ENCODE data around the gene RNF130. TPM values are rescaled to one million over a fixed set of nuclear protein-coding genes. Genes with fewer than 3 reads are reported as not detected.

RNF130 gene
- total RNA-seq, 1 donor from 2014 or later, result 29.8 TPM

DNA sequence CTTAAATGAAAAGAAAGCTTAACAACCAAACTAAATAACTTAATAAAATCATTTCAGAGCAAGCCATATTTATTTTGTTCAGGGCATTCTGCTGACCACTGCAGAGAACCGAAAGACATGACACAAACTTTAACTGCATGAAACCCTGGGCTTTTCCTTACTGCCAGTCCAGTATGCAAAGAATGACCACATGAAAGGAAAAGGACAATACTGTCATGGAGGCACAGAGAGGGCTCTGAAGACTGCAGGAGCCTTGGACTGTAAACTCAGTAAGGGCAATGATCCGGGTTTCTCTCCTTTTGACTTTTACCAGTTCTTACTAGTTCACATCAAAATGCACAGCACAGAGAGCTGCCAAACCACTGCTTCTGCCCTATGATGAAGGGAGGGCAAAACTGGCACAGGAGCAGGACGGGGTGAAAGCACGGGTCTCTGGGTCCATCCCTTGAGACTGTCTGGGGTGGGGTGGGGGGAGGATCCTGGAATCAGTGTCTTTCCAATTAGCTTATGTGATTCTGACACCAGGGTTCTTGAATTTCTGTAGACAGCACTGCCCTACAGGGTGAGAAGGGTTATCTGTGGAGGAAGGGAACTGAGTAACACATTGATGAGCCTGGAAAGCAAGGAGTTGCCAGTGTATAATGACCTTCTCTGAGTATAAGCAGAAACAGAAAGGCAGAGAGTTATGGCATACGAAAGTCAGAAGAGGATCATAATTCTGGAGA is 44.7 kb downstream of the RNF130 start:
- H3K27ac Mint-ChIP-seq (ENCODE audit: unreplicated experiment), result peak overlapping the region; percentile 85
- Histone ChIP-seq H4K20me1 (ENCODE audit: insufficient read depth, low read length) (peaks cover 22% of the 10 kb centered on the region), H3K27me3 (ENCODE audit: insufficient read depth, low read length) (no peaks in the 10 kb centered on the region), H3K9ac (ENCODE audit: low read length) (no peak overlapping the region), H3K36me3 (ENCODE audit: insufficient read depth, low read length) (no peaks in the 10 kb centered on the region), H3K4me2 (ENCODE audit: low read length) (peak overlapping the region; percentile 3), H3K4me1 (ENCODE audit: insufficient read depth, low read length) (peaks cover 9% of the 10 kb centered on the region), H3K9me3 (ENCODE audit: insufficient read depth, low read depth, low read length) (no peaks in the 10 kb centered on the region), H3K27ac (ENCODE audit: low read depth, low read length) (no peak overlapping the region), H3K79me2 (ENCODE audit: insufficient read depth, low read length) (peaks cover 17% of the 10 kb centered on the region), H3K4me3 (ENCODE audit: insufficient read depth, low read depth, low read length) (no peak overlapping the region), H2AFZ (ENCODE audit: low read depth, low read length) (no peak overlapping the region)
- FAIRE-seq (no peak), DNase-seq (ENCODE audit: low read depth) (no peak)
- H3K36me3 Mint-ChIP-seq (ENCODE audit: low read depth, unreplicated experiment), result peaks cover 15% of the 10 kb centered on the region
- no peaks in the 10 kb centered on the region for H3K9me3 Mint-ChIP-seq (ENCODE audit: unreplicated experiment)
- H3K27me3 Mint-ChIP-seq (ENCODE audit: low read depth, unreplicated experiment), result no peaks in the 10 kb centered on the region
- peaks cover 19% of the 10 kb centered on the region for H3K4me1 Mint-ChIP-seq (ENCODE audit: low read depth, unreplicated experiment)
- TF ChIP-seq EZH2 (IDR thresholded peaks at IDR 0.05; ENCODE audit: insufficient read depth, low read length) (no peak), CTCF (IDR thresholded peaks at IDR 0.05; ENCODE audit: insufficient read depth, low read depth, low read length) (no peak)
- peak overlapping the region; percentile 47 for H3K4me3 Mint-ChIP-seq (ENCODE audit: unreplicated experiment)

GRCh38 chr5:180026320-180026719 is 45.2 kb downstream of the RNF130 start:
- no peaks in the 10 kb centered on the region for H3K27me3 ChIP-seq (ENCODE audit: insufficient read depth, low read length)
- peaks cover 17% of the 10 kb centered on the region for H3K79me2 ChIP-seq (ENCODE audit: insufficient read depth, low read length)
- H3K4me2 ChIP-seq (ENCODE audit: low read length), result no peak overlapping the region
- Mint-ChIP-seq H3K4me1 (ENCODE audit: low read depth, unreplicated experiment) (peaks cover 19% of the 10 kb centered on the region), H3K27ac (ENCODE audit: unreplicated experiment) (peak overlapping the region; percentile 85), H3K36me3 (ENCODE audit: low read depth, unreplicated experiment) (peaks cover 13% of the 10 kb centered on the region), H3K27me3 (ENCODE audit: low read depth, unreplicated experiment) (no peaks in the 10 kb centered on the region), H3K4me3 (ENCODE audit: unreplicated experiment) (no peak overlapping the region), H3K9me3 (ENCODE audit: unreplicated experiment) (no peaks in the 10 kb centered on the region)
- H4K20me1 ChIP-seq (ENCODE audit: insufficient read depth, low read length), result peaks cover 25% of the 10 kb centered on the region
- DNase-seq (ENCODE audit: low read depth) (peak; percentile 82), FAIRE-seq (no peak)
- H3K4me1 ChIP-seq (ENCODE audit: insufficient read depth, low read length), result peaks cover 9% of the 10 kb centered on the region
- no peak overlapping the region for H3K27ac ChIP-seq (ENCODE audit: low read depth, low read length)
- TF ChIP-seq EZH2 (IDR thresholded peaks at IDR 0.05; ENCODE audit: insufficient read depth, low read length) (no peak), CTCF (IDR thresholded peaks at IDR 0.05; ENCODE audit: insufficient read depth, low read depth, low read length) (no peak)
- no peak overlapping the region for H3K4me3 ChIP-seq (ENCODE audit: insufficient read depth, low read depth, low read length)
- H3K9me3 ChIP-seq (ENCODE audit: insufficient read depth, low read depth, low read length), result no peaks in the 10 kb centered on the region
- H3K9ac ChIP-seq (ENCODE audit: low read length), result no peak overlapping the region
- no peaks in the 10 kb centered on the region for H3K36me3 ChIP-seq (ENCODE audit: insufficient read depth, low read length)
- H2AFZ ChIP-seq (ENCODE audit: low read depth, low read length), result no peak overlapping the region

DNA sequence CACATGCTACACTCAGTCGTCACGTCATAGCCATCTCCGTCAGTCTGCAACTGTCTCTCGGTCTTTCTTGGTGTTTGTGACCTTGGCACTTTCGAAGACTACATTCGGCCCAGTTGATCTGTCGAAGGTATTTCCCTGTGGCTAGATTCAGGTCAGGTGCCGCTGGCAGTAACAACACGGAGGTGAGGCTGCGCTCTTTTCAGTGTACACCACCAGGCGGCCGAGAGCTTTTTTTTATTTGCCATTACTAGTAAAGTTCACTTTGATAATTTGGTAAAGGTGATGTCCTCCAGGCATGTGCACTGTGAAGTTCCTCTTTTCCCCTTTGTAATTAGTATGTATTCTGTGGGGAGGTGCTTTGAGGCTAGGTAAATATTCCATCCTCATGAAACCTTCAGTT is 49.7 kb downstream of the RNF130 start:
- peaks cover 23% of the 10 kb centered on the region for H4K20me1 ChIP-seq (ENCODE audit: insufficient read depth, low read length)
- H3K9me3 Mint-ChIP-seq (ENCODE audit: unreplicated experiment), result peaks cover 10% of the 10 kb centered on the region
- no peaks in the 10 kb centered on the region for H3K9me3 ChIP-seq (ENCODE audit: insufficient read depth, low read depth, low read length)
- H2AFZ ChIP-seq (ENCODE audit: low read depth, low read length), result no peak overlapping the region
- no peaks in the 10 kb centered on the region for H3K27me3 Mint-ChIP-seq (ENCODE audit: low read depth, unreplicated experiment)
- H3K27ac ChIP-seq (ENCODE audit: low read depth, low read length), result no peak overlapping the region
- H3K36me3 Mint-ChIP-seq (ENCODE audit: low read depth, unreplicated experiment), result peaks cover 35% of the 10 kb centered on the region
- DNase-seq (ENCODE audit: low read depth), result no peak
- no peak for FAIRE-seq
- H3K4me1 ChIP-seq (ENCODE audit: insufficient read depth, low read length), result peaks cover 7% of the 10 kb centered on the region
- peaks cover 10% of the 10 kb centered on the region for H3K4me1 Mint-ChIP-seq (ENCODE audit: low read depth, unreplicated experiment)
- no peak overlapping the region for H3K9ac ChIP-seq (ENCODE audit: low read length)
- no peak overlapping the region for H3K27ac Mint-ChIP-seq (ENCODE audit: unreplicated experiment)
- no peaks in the 10 kb centered on the region for H3K36me3 ChIP-seq (ENCODE audit: insufficient read depth, low read length)
- H3K27me3 ChIP-seq (ENCODE audit: insufficient read depth, low read length), result no peaks in the 10 kb centered on the region
- no peak overlapping the region for H3K4me3 Mint-ChIP-seq (ENCODE audit: unreplicated experiment)
- no peak overlapping the region for H3K4me2 ChIP-seq (ENCODE audit: low read length)
- H3K4me3 ChIP-seq (ENCODE audit: insufficient read depth, low read depth, low read length), result no peak overlapping the region
- H3K79me2 ChIP-seq (ENCODE audit: insufficient read depth, low read length), result peaks cover 17% of the 10 kb centered on the region
- no peak for TF ChIP-seq EZH2 (IDR thresholded peaks at IDR 0.05; ENCODE audit: insufficient read depth, low read length)
- no peak for TF ChIP-seq CTCF (IDR thresholded peaks at IDR 0.05; ENCODE audit: insufficient read depth, low read depth, low read length)

Measured in astrocyte (in vitro differentiated cells and primary cell).